ENCODE results near the gene NDOR1. TPM values are rescaled to one million over a fixed set of nuclear protein-coding genes. Genes with fewer than 3 reads are reported as not detected.

NDOR1 gene
- total and polyA plus RNA-seq, 2 donors (not counting 3 experiments of a cell fraction or from before 2014, with no cell fraction given) = 13.5 to 26.7 TPM

DNA sequence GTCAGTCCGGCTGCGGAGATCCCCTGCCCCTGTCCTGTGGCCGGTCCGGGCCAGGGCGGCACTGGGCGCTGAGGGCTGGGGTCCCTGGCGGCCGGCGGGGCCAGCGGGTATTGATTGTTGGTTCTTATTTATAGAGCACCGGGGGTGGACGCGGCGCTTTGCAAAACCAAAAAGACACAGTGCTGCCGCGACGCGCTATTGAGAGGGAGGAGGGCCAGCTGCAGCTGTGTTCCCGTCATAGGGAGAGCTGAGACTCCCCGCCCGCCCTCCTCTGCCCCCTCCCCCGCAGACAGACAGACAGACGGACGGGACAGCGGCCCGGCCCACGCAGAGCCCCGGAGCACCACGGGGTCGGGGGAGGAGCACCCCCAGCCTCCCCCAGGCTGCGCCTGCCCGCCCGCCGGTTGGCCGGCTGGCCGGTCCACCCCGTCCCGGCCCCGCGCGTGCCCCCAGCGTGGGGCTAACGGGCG, 38.2 kb upstream of the NDOR1 start:
- H3K79me2 ChIP-seq (ENCODE audit: control insufficient read depth, insufficient read depth, low read length) = no peaks in the 10 kb centered on the region
- H4K20me1 ChIP-seq (replicated peaks; ENCODE audit: control insufficient read depth, extremely low read depth, insufficient read depth, low read length) = no peaks in the 10 kb centered on the region
- no peak overlapping the region for H3K9ac ChIP-seq (replicated peaks; ENCODE audit: extremely low read depth, insufficient read depth, low read length)
- intact Hi-C loops (cut with micrococcal nuclease) = no loop called here
- H3K27me3 ChIP-seq (ENCODE audit: control insufficient read depth in 2 of 2, insufficient read depth in 2 of 2, low read length in 2 of 2) = peaks cover 31 to 36% of the 10 kb centered on the region in 2 experiments
- no peaks in the 10 kb centered on the region for H3K36me3 ChIP-seq (ENCODE audit: control insufficient read depth in 2 of 2, extremely low read depth in 1 of 2, insufficient read depth in 2 of 2, low read length in 2 of 2)
- dilution Hi-C loops (cut with MboI; ENCODE audit: extremely low pct_ligation_motif_present, low sequenced_read_pairs) = no loop called here
- TF ChIP-seq, protein P1, sequence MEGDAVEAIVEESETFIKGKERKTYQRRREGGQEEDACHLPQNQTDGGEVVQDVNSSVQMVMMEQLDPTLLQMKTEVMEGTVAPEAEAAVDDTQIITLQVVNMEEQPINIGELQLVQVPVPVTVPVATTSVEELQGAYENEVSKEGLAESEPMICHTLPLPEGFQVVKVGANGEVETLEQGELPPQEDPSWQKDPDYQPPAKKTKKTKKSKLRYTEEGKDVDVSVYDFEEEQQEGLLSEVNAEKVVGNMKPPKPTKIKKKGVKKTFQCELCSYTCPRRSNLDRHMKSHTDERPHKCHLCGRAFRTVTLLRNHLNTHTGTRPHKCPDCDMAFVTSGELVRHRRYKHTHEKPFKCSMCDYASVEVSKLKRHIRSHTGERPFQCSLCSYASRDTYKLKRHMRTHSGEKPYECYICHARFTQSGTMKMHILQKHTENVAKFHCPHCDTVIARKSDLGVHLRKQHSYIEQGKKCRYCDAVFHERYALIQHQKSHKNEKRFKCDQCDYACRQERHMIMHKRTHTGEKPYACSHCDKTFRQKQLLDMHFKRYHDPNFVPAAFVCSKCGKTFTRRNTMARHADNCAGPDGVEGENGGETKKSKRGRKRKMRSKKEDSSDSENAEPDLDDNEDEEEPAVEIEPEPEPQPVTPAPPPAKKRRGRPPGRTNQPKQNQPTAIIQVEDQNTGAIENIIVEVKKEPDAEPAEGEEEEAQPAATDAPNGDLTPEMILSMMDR (IDR thresholded peaks at IDR 0.05; ENCODE audit: extremely low read depth in 1 of 2, insufficient read depth in 1 of 2, low read depth in 1 of 2, low read length in 2 of 2) = no peak
- TF ChIP-seq EZH2 (IDR thresholded peaks at IDR 0.05; ENCODE audit: borderline replicate concordance, low read depth, low read length, severe bottlenecking) = peak; percentile 47
- H3K4me1 ChIP-seq (ENCODE audit: control insufficient read depth, extremely low read depth, insufficient read depth, low read length) = peaks cover 3% of the 10 kb centered on the region
- no peak overlapping the region for H3K4me3 ChIP-seq (replicated peaks in 1 of 3; ENCODE audit: insufficient read depth in 1 of 3, low read depth in 1 of 3, low read length in 3 of 3)
- ChIA-PET CTCF (interaction anchor here (1.0 kb wide), 2 partner anchors 9 to 69 kb away, joined by 3 read pairs; no protein-coding TSS in a partner anchor), POLR2A (no interaction called here)
- DNase-seq (ENCODE audit: low read depth, low spot score) (no peak), FAIRE-seq (no peak)
- H3K4me2 ChIP-seq (ENCODE audit: insufficient read depth, low read length) = no peak overlapping the region
- H2AFZ ChIP-seq (ENCODE audit: low read depth, low read length) = no peak overlapping the region
- BruUV-seq (replicated peaks) = no TSS peak
- H3K9me3 ChIP-seq (replicated peaks; ENCODE audit: control insufficient read depth, insufficient read depth, low read length) = no peaks in the 10 kb centered on the region
- H3K9me1 ChIP-seq (replicated peaks; ENCODE audit: control insufficient read depth, extremely low read depth, insufficient read depth, low read length) = no peaks in the 10 kb centered on the region
- no peak overlapping the region for H3K27ac ChIP-seq (ENCODE audit: insufficient read depth, low read depth, low read length)

DNA sequence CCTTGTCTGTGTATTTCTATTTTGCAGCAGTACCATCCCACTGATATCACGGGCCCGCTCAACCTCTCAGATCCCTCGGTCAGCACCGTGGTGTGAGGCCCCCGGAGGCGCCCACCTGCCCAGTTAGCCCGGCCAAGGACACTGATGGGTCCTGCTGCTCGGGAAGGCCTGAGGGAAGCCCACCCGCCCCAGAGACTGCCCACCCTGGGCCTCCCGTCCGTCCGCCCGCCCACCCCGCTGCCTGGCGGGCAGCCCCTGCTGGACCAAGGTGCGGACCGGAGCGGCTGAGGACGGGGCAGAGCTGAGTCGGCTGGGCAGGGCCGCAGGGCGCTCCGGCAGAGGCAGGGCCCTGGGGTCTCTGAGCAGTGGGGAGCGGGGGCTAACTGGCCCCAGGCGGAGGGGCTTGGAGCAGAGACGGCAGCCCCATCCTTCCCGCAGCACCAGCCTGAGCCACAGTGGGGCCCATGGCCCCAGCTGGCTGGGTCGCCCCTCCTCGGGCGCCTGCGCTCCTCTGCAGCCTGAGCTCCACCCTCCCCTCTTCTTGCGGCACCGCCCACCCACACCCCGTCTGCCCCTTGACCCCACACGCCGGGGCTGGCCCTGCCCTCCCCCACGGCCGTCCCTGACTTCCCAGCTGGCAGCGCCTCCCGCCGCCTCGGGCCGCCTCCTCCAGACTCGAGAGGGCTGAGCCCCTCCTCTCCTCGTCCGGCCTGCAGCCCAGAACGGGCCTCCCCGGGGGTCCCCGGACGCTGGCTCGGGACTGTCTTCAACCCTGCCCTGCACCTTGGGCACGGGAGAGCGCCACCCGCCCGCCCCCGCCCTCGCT, 37.5 kb upstream of the NDOR1 start:
- Histone ChIP-seq H3K36me3 (ENCODE audit: control insufficient read depth in 2 of 2, extremely low read depth in 1 of 2, insufficient read depth in 2 of 2, low read length in 2 of 2) (no peaks in the 10 kb centered on the region), H3K4me1 (ENCODE audit: control insufficient read depth, extremely low read depth, insufficient read depth, low read length) (peaks cover 3% of the 10 kb centered on the region), H3K27ac (ENCODE audit: insufficient read depth, low read depth, low read length) (no peak overlapping the region), H3K27me3 (ENCODE audit: control insufficient read depth in 2 of 2, insufficient read depth in 2 of 2, low read length in 2 of 2) (peaks cover 26 to 31% of the 10 kb centered on the region in 2 experiments), H3K4me2 (ENCODE audit: insufficient read depth, low read length) (no peak overlapping the region), H3K9me3 (replicated peaks; ENCODE audit: control insufficient read depth, insufficient read depth, low read length) (no peaks in the 10 kb centered on the region), H3K9me1 (replicated peaks; ENCODE audit: control insufficient read depth, extremely low read depth, insufficient read depth, low read length) (no peaks in the 10 kb centered on the region), H3K4me3 (replicated peaks in 1 of 3; ENCODE audit: insufficient read depth in 1 of 3, low read depth in 1 of 3, low read length in 3 of 3) (no peak overlapping the region), H4K20me1 (replicated peaks; ENCODE audit: control insufficient read depth, extremely low read depth, insufficient read depth, low read length) (no peaks in the 10 kb centered on the region), H3K9ac (replicated peaks; ENCODE audit: extremely low read depth, insufficient read depth, low read length) (no peak overlapping the region), H3K79me2 (ENCODE audit: control insufficient read depth, insufficient read depth, low read length) (no peaks in the 10 kb centered on the region), H2AFZ (ENCODE audit: low read depth, low read length) (no peak overlapping the region)
- no peak for DNase-seq (ENCODE audit: low read depth, low spot score)
- ChIA-PET POLR2A (no interaction called here), CTCF (interaction anchor here (1.0 kb wide), 2 partner anchors 9 to 69 kb away, joined by 3 read pairs; no protein-coding TSS in a partner anchor)
- intact Hi-C loops (cut with micrococcal nuclease) (no loop called here), dilution Hi-C loops (cut with MboI; ENCODE audit: extremely low pct_ligation_motif_present, low sequenced_read_pairs) (no loop called here)
- TF ChIP-seq, protein P2, sequence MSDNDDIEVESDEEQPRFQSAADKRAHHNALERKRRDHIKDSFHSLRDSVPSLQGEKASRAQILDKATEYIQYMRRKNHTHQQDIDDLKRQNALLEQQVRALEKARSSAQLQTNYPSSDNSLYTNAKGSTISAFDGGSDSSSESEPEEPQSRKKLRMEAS (IDR thresholded peaks at IDR 0.05; ENCODE audit: insufficient read depth, insufficient read length) = no peak
- TF ChIP-seq EZH2 (IDR thresholded peaks at IDR 0.05; ENCODE audit: borderline replicate concordance, low read depth, low read length, severe bottlenecking) = peak; percentile 77
- FAIRE-seq = no peak
- BruUV-seq (replicated peaks) = no TSS peak

Measured in endothelial cell of umbilical vein (primary cell).